GM12878 (cell line): ENCODE results near the gene STAT3. TPM values are rescaled to one million over a fixed set of nuclear protein-coding genes. Genes with fewer than 3 reads are reported as not detected.

Source experiments
- ATAC-seq: fragments of 200-7000 bp; cut with Tn5 transposase; 3 replicates; pipeline ENCODE4 v1.9.1; 2020; ENCODE audit warnings: mild to moderate bottlenecking, moderate library complexity
- BruUV-seq: library from RNA; stranded (reverse); fragments of 400-500 nt; replicated peaks from 2 replicates; lab custom pipeline; 2021; lab: Mats Ljungman, UMichigan
- CTCF ChIA-PET: fragments of 300-600 bp; sonication (Branson Sonifier 250); formaldehyde crosslinking; extraction: SDS; loops from one replicate; lab custom pipeline; 2021; ENCODE audit warnings: inconsistent platforms; lab: Yijun Ruan, JAX
- POLR2A ChIA-PET: fragments of 350-600 bp; formaldehyde crosslinking; extraction: SDS; loops from one replicate; lab custom pipeline; 2021; ENCODE audit warnings: inconsistent platforms; lab: Charles Lee
- RAD21 ChIA-PET: fragments of 300-600 bp; sonication (Branson Sonifier 250); formaldehyde crosslinking; loops from one replicate; lab custom pipeline; 2023; ENCODE audit warnings: antibody characterized with exemption; ENCODE audit not compliant: unreplicated experiment; lab: Charles Lee
- SMC1A ChIA-PET: fragments of 300-600 bp; sonication (Branson Sonifier 250); formaldehyde crosslinking; loops from one replicate; lab custom pipeline; 2023; ENCODE audit not compliant: unreplicated experiment, uncharacterized antibody; lab: Charles Lee
- DNase-seq: peaks from one replicate; pipeline ENCODE4 v3.0.0-alpha.2; 2011; ENCODE audit warnings: low read depth, low spot score
- FAIRE-seq: peaks from 3 replicates; lab custom pipeline; 2011; peaks lifted over from hg19 to GRCh38; lab: Jason Lieb, UNC
- H2AFZ ChIP-seq: 2 replicates; pipeline ENCODE4 v1.6.0; 2011; ENCODE audit warnings: low read depth, low read length, control low read depth; ENCODE audit not compliant: control insufficient read depth
- H3K27ac ChIP-seq: 2 replicates; pipeline ENCODE4 v1.5.1; 2011; ENCODE audit warnings: control low read depth; ENCODE audit not compliant: control insufficient read depth, insufficient read depth
- H3K27me3 ChIP-seq, 2 experiments: replicated peaks in 1 of 2; 2 replicates each; pipeline versions ENCODE4 v1.6.0 to v1.6.1; 2011; ENCODE audit warnings: low read length in 1 of 2; ENCODE audit not compliant: control insufficient read depth in 2 of 2, insufficient read depth in 2 of 2
- H3K36me3 ChIP-seq, 2 experiments: 2 replicates each; pipeline ENCODE4 v1.5.1; 2011; ENCODE audit warnings: low read length in 1 of 2; ENCODE audit not compliant: control insufficient read depth in 2 of 2, insufficient read depth in 2 of 2
- H3K4me1 ChIP-seq: 2 replicates; pipeline ENCODE4 v1.6.1; 2011; ENCODE audit warnings: mild to moderate bottlenecking, low read length, moderate library complexity, mixed read lengths; ENCODE audit not compliant: control insufficient read depth, insufficient read depth
- H3K4me2 ChIP-seq: 2 replicates; pipeline ENCODE4 v1.6.0; 2011; ENCODE audit warnings: control low read depth; ENCODE audit not compliant: control insufficient read depth, insufficient read depth
- H3K4me3 ChIP-seq: fragments of 200-600 bp; sonication (generic); 2 replicates; pipeline ENCODE4 v1.5.1; 2016
- H3K79me2 ChIP-seq: 2 replicates; pipeline ENCODE4 v1.6.0; 2011; ENCODE audit warnings: low read length; ENCODE audit not compliant: control insufficient read depth, insufficient read depth
- H3K9ac ChIP-seq: 2 replicates; pipeline ENCODE4 v1.8.0; 2011; ENCODE audit warnings: low read length, control low read depth, mixed read lengths; ENCODE audit not compliant: control insufficient read depth, insufficient read depth
- H3K9me3 ChIP-seq: replicated peaks from 3 replicates; pipeline ENCODE4 v1.5.1; 2011; ENCODE audit warnings: mild to moderate bottlenecking, low read length; ENCODE audit not compliant: control insufficient read depth, insufficient read depth
- H4K20me1 ChIP-seq: 2 replicates; pipeline ENCODE4 v1.6.0; 2011; ENCODE audit not compliant: control insufficient read depth, insufficient read depth
- HCFC1 ChIP-seq: fragments of 150-350 bp; IDR thresholded peaks from 2 replicates; pipeline ENCODE4 v1.6.1; 2014; ENCODE audit warnings: low read length
- NFXL1 ChIP-seq: fragments of 450-650 bp; IDR thresholded peaks from 2 replicates; pipeline ENCODE4 v1.6.1; 2017; ENCODE audit warnings: antibody characterized with exemption, mild to moderate bottlenecking, borderline replicate concordance
- RCOR1 ChIP-seq: conservative IDR thresholded peaks from 2 replicates; pipeline ENCODE4 v1.6.1; 2012; ENCODE audit warnings: low read depth, low read length, improper control_type of control experiment
- RELA ChIP-seq: fragments of 450-650 bp; IDR thresholded peaks from 2 replicates; pipeline ENCODE4 v1.8.0; 2014; ENCODE audit warnings: borderline replicate concordance; ENCODE audit not compliant: partially characterized antibody
- SIX5 ChIP-seq: IDR thresholded peaks from 2 replicates; pipeline ENCODE4 v1.6.1; 2011; ENCODE audit warnings: mild to moderate bottlenecking, low read depth, low read length, moderate library complexity; ENCODE audit not compliant: severe bottlenecking
- WGBS: methylation state at CpG from one replicate; pipeline ENCODE4 v1.1.6; 2016; ENCODE audit warnings: low lambda C conversion rate; ENCODE audit not compliant: insufficient replicate concordance, insufficient coverage; ENCODE audit errors: missing lambda C conversion rate; 5-methylcytosine and 5-hydroxymethylcytosine counted together
- in situ Hi-C: fragments of 300-500 bp; cut with MboI; formaldehyde crosslinking; loops from 9 replicates; pipeline ENCODE4 v1.14.3; 2018; ENCODE audit warnings: mixed read lengths
- intact Hi-C: fragments of 100-400 bp; cut with micrococcal nuclease; formaldehyde crosslinking; loops from one replicate; pipeline ENCODE4 v1.14.2; 2022; ENCODE audit not compliant: unreplicated experiment
- polyA plus RNA-seq, 11 experiments: library from polyadenylated mRNA; depleted of rRNA in 4 of 11; unstranded in 6 of 11; stranded (reverse) in 5 of 11; fragments of >200 nt; fragmentation: Nextera tagmentation in 4 of 11; fragmentation: Illumina TruSeq in 1 of 11; extraction: Ambion mirVana in 4 of 11; extraction: Trizol in 1 of 11; gene quantifications; 1 replicate in 1 of 11; 2 replicates in 10 of 11; pipeline versions ENCODE4 v1.2.1 to v1.2.3, GENCODE V29; 2011 to 2016; ENCODE audit warnings: inconsistent platforms in 2 of 11, missing spikeins in 2 of 11, low read depth in 1 of 11
- total RNA-seq, 4 experiments: library from RNA; depleted of rRNA in 3 of 4; stranded (reverse); fragments of >200 nt in 3 of 4; fragmentation: Illumina TruSeq in 1 of 4; extraction: Trizol in 1 of 4; gene quantifications; 2 replicates each; pipeline versions ENCODE4 v1.2.1 to v1.2.3, GENCODE V29; 2013 to 2021
- TF ChIP-seq, protein P1 (sequence below): fragments of 450-650 bp; IDR thresholded peaks from 2 replicates; pipeline ENCODE4 v1.6.1; 2016; ENCODE audit warnings: mild to moderate bottlenecking

Gene STAT3
- total and polyA plus RNA-seq, 10 of the 15 experiments (the other 5 are each of a cell fraction or from before 2014, with no cell fraction given) = 18.4 to 96.4 (median 60.9) TPM

DNA sequence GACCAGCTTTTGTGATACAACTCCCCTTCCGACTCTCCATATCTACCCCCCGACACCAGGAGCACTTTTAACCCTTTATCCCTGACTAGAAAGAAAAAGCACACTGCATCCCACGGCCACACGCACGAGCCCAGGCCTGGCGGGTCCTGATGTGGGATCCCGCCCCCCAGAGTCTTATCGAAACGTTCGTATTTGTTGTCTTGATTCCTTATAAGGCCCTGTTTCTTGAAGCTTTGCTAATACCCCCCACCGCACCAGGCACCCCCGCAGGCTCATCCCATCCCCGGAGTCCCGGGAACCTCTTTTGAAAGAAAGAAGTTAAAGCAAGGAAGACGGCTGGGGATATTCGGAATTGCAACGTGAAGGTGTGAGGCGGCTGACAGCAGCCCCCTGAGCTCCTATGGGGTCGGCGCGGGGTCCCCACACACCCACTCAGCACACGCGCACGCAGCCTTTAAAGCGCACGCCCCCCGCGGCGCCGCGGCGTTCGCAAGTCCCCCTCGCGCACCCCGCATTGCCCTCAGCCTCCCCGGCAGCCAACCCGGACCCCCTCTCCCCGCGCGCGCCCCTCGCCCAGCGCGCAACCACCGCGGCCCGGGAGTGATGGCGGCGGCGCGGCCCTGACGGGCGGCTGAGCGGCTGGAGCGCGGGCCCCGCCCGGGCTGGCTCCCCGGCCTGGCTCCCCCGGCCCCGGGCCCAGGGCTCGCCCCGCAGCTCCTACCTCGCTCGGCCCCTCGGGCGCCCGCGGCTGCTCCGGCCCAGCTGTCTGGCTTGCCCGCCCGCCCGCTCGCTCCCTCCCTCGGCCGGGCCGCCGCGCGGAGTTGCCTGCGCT lies 112.5 kb downstream of the STAT3 start (continued):
- peak; percentile 6 for TF ChIP-seq RELA
- 0 out of 2 replicates have a peak, but pooled peaks have one; percentile 4 for TF ChIP-seq HCFC1

DNA sequence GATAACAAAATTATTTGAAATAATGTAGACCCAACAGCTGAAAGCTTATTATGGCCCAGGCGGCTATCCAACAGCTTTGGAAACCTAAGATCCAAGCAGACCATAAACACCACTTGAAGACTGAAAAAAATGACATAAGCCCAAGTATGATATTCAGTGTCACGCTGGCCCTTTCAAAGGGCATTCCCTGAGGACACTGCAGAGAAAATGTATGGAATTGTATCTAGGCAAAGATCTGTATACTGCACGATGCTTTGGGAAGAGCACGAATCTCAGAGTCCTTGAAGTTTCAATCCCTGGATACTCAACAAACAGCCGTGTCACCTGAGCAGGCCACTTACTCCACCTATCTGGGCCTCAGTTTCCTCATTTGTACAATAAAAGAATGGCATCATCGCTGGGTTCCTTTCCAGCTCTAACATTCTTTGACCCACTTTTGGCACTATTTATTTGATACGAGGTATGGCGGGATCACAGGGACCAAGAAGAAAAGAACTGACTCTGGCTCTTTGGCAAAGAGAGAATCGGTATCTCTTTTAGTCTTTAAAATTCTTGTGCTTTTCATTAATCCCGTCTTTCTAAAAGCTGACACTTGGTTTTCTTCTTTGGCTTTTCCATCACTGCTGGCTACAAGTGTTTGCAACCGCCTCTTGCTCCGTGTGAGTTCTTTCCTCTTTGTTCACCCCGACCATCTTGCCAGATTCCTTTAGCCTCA lies 113.3 kb downstream of the STAT3 start:
- ChIA-PET CTCF (interaction anchor here (0.6 to 1.6 kb wide), 9 partner anchors 14 to 250 kb away, joined by 3 to 6 read pairs (median 3); no protein-coding TSS in a partner anchor), POLR2A (interaction anchor here (0.5 to 1.4 kb wide), 16 partner anchors 10 to 488 kb away, joined by 3 to 8 read pairs (median 5); partner anchors contain the start of genes ODAD4 and STAT5A), SMC1A (interaction anchor here (0.6 to 1.5 kb wide), 8 partner anchors 8 to 218 kb away, joined by 3 to 6 read pairs (median 3); no protein-coding TSS in a partner anchor), RAD21 (interaction anchor here (1.1 to 1.3 kb wide), 2 partner anchors 15 to 53 kb away, joined by 4 to 6 read pairs; no protein-coding TSS in a partner anchor)
- Histone ChIP-seq H3K4me2 (peak overlapping the region; percentile 94), H3K36me3 (no peaks in the 10 kb centered on the region), H3K4me1 (peaks cover 28% of the 10 kb centered on the region), H2AFZ (peak overlapping the region; percentile 13), H3K4me3 (peak overlapping the region; percentile 81), H3K27ac (peak overlapping the region; percentile 77), H3K9ac (peak overlapping the region; percentile 83), H4K20me1 (no peaks in the 10 kb centered on the region), H3K79me2 (peaks cover 54% of the 10 kb centered on the region), H3K9me3 (no peaks in the 10 kb centered on the region), H3K27me3 (no peaks in the 10 kb centered on the region)
- BruUV-seq = TSS peak; percentile 59
- no peak for FAIRE-seq
- intact Hi-C loops = no loop called here
- no peak for DNase-seq
- no peak for TF ChIP-seq RCOR1
- TF ChIP-seq, protein P1, sequence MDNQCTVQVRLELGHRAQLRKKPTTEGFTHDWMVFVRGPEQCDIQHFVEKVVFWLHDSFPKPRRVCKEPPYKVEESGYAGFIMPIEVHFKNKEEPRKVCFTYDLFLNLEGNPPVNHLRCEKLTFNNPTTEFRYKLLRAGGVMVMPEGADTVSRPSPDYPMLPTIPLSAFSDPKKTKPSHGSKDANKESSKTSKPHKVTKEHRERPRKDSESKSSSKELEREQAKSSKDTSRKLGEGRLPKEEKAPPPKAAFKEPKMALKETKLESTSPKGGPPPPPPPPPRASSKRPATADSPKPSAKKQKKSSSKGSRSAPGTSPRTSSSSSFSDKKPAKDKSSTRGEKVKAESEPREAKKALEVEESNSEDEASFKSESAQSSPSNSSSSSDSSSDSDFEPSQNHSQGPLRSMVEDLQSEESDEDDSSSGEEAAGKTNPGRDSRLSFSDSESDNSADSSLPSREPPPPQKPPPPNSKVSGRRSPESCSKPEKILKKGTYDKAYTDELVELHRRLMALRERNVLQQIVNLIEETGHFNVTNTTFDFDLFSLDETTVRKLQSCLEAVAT = peak; percentile 63; the same call in 1 of the 2 replicates
- TF ChIP-seq NFXL1 = no peak
- no peak for TF ChIP-seq SIX5
- 10% methylated on average over 13 of the region's 13 CpGs for WGBS
- in situ Hi-C loops = no loop called here
- peak; percentile 9 for ATAC-seq
